HTERT RPE-1 (cell line): ENCODE measurements around the gene SEC16A.
"Not testable (repeated sequence)": the region's sequence is repeated elsewhere in the genome, so short reads cannot be mapped to it uniquely, and the experiment has no call there.

Source experiments
- in situ Hi-C: fragments of 300-500 bp; cut with MboI; formaldehyde crosslinking; loops from 4 replicates; pipeline ENCODE4 v1.14.3; 2020; ENCODE audit warnings: low sequenced_read_pairs

The SEC16A gene

DNA sequence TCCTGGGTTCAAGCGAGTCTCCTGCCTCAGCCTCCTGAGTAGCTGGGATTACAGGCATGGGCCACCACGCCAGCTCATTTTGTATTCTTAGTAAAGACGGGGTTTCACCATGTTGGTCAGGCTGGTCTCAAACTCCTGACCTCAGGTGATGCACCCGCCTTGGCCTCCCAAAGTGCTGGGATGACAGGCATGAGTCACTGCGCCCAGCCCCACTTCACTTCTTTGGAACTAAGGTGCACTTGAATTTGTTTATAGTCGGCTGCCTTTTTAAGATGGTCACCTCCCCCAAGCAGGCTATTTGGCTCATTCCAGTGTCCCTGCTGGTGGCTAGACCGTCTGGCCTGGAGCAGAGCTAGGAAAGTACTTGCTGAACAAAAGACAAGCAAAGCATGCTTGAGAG, 57.5 kb downstream of the SEC16A start:
- in situ Hi-C loops = not testable (repeated sequence)

DNA sequence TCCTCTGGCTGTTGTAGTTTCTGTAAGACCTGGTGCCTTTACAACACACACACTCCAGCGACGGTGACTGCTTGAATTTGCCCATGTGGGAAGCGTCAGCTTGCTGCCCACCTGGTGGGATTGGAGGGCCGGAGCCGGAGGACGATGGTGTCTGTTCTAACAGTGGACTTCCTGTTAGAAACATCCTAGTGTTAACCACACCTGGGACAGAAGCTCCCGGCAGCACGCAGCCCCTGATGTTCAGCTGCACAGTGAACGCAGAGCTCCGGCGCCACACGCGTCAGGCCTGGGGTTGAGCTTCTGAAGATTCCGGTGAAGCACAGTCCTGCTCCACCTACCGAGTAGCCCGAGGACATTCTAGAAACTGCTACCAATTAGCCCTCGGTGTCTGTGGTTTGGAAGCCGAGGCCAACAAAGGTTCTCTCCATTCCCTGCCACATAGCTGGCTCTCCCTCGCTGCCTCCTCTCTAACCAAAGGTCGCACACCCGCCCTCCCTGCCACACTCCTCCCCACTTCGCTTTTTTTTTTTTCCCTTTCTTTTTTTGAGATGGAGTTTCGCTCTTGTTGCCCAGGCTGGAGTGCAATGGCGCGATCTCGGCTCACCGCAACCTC, 58.0 kb downstream of the SEC16A start:
- in situ Hi-C loops = no loop called here

DNA sequence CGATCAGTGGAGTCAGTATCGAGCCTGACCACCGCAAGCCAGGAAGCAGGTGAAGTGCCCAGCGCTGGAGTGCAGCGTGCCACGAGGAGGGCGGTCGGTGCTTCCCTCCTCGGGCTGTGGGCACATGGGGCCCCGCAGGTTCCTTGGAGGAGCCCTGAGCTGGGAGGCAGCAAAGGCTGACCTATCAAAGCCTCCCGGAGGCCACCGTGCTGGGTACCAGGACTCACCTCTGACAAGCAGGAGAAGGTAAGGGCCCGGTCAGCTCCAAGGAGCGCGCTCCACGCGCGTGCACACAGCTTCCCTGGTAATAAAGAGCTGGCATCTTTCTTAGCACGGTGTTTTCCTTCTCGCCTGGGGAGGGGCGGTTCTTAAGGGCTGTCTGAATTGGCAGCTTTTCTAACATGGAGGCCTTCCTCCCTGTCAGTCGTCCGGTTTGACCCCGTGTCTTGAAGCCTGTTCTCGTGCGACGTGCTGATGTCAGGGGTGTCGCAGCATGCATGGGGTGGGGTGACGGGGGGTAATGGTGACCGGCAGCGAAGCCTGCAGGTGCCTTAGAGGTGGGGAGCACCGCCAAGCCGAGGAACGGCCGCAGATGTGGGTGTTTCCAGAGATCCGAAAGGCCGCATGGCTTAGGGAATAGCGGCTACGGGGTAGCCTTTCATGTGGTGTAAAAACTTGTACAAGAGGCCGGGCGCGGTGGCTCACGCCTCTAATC, 59.3 kb downstream of the SEC16A start:
- in situ Hi-C loops = no loop called here

DNA sequence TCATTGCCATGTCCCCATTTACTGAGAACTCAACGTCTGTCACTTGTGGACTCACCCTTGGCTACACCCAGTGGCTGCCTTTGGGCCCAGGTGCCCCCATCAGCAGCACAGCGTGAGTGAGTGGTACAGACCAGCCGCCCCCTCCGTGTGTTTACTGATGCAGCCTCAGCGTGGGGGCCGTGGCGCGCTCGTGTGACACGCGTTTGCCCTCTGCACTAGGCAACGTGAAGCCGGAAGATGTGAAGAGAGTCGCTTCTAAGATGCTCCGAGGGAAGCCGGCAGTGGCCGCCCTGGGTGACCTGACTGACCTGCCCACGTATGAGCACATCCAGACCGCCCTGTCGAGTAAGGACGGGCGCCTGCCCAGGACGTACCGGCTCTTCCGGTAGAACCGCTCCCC, 60.0 kb downstream of the SEC16A start:
- in situ Hi-C loops = no loop called here

DNA sequence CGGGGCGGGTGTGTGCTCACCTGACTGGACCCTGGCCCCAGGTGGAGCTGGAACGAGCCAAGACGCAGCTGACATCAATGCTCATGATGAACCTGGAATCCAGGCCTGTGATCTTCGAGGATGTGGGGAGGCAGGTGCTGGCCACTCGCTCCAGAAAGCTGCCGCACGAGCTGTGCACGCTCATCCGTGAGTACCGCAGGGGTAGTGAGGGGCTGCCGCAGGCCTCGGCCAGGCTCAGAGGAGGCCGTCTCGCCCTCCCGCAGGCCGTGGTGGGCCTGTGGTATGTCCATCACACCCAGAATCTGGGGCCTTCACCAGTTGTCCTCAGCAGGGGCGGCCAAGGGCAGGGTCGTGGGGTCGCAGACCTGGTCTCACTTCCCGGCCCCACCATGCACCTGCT, 61.0 kb downstream of the SEC16A start:
- in situ Hi-C loops = no loop called here

DNA sequence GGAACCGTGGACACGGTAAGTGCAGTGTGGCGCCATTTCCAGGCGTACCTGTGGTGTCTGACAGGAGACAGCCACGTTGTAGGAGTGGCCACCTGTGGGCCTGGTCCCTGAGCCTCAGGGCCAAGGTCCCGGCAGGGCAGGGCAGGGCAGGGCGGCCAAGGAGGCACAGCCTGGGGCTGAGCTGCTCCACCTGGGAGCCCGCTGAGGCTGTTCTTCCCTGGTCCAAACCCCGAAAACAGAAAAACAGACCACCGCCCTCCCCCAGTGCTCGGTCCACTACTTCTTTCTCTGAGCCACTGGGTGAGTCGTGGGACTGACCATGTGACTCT, 63.8 kb downstream of the SEC16A start:
- in situ Hi-C loops = no loop called here

DNA sequence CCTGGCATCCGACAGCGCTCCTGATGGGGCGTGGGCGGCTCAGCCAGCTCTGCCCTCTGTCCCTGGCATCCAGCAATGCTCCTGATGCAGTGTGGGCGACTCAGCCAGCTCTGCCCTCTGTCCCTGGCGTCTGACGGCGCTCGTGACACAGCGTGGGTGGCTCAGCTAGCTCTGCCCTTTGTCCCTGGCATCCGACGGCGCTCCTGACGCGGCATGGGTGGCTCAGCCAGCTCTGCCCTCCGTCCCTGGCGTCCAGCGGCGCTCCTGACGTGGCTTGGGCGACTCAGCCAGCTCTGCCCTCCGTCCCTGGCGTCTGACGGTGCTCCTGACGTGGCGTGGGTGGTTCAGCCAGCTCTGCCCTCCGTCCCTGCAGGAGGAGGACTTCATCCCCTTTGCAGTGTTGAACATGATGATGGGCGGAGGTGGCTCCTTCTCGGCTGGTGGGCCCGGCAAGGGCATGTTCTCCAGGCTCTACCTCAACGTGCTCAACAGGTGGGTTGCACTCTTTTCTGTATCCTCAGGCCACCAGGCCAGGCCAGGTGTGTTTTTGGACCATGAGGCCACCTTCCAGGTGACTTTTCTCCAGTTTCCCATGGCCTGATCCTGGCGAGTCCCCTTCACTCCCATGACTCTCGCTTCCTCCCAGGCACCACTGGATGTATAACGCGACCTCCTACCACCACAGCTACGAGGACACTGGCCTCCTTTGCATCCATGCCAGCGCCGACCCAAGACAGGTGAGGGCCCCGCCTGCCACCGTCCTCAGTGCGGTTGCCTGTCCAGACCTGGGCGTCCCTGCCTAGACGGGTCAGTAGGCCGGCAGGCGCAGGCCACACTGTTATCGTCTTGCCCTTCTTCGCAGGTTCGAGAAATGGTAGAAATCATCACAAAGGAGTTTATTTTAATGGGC, 64.4 kb downstream of the SEC16A start:
- in situ Hi-C loops = no loop called here

DNA sequence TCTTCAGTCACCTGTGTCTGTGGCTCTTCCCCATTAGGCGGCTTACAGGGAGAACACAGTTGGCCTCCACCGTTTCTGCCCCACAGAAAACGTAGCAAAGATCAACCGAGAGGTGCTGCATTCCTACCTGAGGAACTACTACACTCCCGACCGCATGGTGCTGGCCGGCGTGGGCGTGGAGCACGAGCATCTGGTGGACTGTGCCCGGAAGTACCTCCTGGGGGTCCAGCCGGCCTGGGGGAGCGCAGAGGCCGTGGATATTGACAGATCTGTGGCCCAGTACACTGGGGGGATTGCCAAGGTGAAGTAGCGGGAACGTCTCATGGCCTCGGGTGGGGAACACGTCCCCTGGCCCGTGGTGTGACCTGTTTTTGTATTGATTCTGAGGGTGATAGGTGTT, 65.9 kb downstream of the SEC16A start:
- in situ Hi-C loops = no loop called here

DNA sequence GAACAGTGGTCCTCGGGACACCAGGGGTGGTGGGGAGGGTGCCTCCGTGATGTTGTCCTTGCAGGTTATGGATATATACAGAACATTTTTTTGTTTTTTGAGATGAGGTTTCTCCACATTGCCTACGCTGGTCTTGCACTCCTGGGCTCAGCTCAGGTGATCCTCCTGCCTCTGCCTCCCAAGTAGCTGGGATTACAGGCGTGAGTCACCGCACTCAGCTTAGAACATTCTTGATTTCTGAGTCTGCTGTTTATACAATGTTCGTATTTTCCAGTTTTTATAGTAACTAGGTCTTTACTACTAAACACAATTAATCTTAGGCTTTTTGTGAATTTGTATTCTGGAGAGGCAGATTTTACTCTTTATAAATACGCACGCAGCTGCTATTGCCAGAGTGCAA, 66.4 kb downstream of the SEC16A start:
- in situ Hi-C loops = no loop called here

DNA sequence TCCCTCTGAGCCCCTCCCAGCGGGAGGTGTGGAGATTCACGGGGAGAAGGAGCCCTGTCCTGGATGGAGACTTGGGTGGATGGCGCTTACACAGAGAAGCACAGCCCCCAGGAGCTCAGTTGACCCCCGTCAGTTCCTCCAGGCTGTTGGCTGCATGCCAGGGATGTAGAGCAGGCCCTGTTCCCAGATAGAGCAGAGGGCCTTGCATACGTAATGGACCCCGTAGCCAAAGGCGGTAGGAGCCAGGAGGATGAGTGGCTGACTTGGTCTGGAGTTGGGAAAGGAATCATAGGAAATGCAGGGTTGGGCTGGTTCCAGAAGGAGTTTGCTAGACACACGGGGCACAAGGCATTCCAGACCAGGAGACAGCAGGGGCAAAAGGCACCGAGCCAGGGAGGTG, 69.9 kb downstream of the SEC16A start:
- in situ Hi-C loops = no loop called here

DNA sequence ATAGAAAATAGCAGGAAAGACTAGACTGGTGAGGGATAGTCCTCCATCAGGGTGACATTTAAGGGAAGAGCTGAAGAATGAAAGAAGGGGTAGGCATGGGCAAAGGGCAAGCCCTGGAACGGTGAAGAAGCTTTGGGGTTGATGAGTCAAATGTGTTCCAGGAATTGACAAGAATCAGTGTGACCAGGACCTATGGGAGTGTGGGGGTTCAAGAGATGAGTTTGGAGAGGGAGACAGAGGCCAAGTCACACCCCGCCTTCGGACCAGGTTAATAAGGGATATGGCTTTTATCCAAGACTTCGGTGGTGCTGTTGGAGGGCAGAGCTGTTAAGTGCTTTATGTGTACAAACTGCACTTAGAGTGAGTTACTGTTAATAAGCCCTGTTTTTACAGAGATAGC, 71.5 kb downstream of the SEC16A start:
- in situ Hi-C loops = no loop called here

DNA sequence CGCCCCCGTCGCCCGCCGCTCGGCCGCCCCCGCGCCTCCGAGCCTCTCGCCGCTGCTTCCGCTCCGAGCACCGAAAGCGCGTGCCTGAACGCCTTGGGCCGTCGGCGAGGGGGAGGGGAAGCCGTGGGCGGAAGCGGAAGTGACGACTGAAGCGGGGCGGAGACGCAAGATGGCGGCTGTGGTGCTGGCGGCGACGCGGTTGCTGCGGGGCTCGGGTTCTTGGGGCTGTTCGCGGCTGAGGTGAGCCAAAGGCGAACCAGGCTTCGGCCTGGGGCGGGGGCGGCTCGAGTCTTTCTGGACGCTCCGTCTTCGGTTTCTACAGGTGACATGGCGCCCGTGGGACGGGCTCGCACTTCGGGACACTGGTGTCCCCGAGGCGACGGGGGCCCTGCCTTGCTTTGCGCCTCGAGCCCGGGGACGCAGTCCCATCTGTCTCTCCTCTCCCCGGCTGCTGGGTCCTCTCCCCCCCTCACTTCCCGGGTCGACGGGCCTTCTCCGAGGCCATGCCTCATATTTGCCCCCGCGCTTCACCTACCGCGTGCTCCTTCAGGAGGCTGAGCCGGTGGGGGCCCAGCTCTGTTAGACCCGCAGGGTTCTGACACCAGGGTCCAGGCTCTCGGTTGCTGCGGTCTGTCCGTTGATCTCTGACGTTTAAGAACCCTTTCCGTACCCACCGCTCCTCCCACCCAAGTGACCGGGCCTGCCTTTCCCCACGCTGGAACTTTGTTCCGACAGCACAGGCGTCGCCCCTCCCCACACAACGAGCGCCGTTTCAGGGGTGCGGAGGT, 72.1 kb downstream of the SEC16A start, which contains the start of the genes ENTR1 and PMPCA:
ENTR1 (minus strand) TSS at position 115 of the 788 bp plus-strand sequence. CDS start 217 bp downstream, outside the sequence.
PMPCA (plus strand) TSS at position 159 of the 788 bp plus-strand sequence; CDS start at position 170, 11 bp downstream.
- in situ Hi-C loops = no loop called here

DNA sequence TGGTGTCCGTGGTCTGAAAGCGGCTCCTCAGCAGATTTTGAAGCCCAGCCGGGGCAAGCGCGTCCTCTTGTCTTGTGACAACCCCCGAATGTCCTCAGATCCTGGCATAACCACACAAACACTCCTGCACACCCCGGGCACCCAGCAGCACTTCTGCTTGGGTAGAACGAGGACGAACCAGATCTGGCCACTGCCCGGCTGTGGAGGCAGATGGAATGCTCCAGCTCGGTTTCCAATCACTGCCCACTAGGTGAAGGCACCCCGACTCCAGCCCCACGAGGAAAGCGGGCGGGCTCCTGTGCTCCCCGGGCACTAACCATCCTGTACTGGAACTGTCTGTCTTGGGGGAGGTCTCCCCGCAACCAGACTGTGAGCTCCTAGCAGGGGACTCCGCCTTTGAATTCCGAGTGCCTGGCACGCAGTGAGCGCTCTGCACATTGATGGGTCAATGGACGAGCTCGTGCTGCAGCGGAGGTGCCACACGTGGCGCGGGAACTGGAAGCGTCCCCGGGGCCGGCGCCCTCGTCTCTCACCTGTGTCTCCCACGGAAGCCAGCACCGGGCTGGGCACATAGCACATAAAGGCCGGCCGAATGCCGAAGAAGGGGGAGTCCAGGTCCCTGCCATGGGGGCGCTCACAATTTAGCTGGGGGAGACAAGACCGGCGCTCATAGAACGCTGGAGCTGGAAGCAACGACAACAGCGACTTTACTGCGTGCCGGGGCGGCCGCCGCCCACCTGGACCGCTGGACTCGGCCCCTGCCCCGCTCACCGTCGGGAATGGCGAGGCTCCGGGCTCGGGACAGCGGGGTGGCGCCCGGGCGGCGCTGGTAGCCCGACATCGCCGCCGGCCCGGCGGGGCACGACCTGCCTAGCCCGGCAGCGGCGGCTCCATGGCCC, 73.0 kb downstream of the SEC16A start:
- in situ Hi-C loops = no loop called here

DNA sequence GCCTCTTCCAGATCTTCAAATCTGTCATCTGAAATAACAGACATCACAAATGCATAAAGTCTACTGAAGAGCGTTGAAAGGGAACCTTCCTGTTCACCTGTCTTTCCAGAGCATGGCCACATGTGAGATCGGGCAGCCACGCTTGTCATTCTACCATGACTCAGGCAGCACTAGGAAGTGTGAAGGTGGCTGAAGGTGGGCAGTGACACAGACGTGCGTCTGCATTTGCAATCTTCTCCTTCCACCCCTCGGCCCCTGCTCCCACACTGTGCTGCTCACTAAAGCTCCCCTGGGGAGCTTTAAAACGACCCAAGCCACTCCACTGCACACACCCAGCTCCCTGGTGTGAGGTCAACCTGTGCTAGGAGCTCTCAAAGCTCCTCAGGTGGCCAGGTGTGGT, 74.9 kb downstream of the SEC16A start:
- in situ Hi-C loops = no loop called here

DNA sequence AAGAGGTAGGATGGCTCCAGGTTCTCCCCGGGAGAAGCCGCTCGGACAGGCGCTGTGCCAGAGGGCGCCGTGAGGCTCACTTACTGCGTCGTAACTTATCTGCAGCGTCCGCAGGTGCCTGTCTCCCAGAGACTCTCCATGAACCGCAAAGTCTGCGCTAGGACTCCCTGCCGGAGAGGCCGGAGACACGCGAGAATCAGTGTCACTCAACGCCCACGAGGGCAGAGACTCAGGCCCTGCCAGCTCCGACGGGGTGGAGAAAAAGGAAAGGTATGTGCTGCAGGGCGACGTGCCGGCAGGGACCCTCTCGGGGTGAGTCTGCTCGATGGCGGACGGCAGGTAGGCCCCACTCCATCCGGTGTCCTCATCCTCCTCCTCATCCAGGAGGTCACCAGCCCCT, 75.8 kb downstream of the SEC16A start:
- in situ Hi-C loops = not testable (repeated sequence)

DNA sequence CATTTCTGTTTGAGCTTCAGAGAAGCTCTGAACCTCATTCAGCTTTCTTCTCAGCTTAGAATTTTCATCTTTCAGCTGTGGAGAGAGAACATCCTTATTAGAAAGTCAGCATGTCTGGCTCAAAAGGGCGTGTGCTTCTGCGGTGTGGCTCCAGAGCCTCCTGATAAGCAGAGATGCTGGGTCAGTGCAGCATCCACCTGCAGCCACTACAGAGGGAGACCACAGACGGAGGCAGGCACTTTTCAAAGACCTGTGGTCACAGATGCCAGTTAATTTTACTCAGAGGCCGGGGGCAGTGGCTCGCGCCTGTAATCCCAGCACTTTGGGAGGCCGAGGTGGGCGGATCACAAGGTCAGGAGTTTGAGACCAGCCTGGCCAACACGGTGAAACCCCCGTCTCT, 76.9 kb downstream of the SEC16A start:
- in situ Hi-C loops = not testable (repeated sequence)

DNA sequence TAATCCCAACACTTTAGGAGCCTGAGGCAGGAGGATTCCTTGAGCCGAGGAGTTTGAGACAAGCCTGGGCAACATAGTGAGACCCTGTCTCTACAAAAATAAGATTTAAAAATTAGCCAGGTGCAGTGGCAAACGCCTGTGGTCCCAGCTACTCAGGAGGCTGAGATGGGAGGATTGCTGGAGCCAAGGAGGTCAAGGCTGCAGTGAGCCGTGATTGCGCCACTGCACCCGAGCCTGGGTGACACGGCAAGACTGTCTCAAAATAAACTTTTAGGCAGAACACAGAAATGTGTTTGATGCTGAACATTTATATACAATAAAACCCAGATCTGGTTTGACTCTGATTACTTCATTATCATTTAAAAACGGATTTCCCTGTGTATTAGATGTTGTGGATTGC, 77.4 kb downstream of the SEC16A start:
- in situ Hi-C loops = no loop called here

DNA sequence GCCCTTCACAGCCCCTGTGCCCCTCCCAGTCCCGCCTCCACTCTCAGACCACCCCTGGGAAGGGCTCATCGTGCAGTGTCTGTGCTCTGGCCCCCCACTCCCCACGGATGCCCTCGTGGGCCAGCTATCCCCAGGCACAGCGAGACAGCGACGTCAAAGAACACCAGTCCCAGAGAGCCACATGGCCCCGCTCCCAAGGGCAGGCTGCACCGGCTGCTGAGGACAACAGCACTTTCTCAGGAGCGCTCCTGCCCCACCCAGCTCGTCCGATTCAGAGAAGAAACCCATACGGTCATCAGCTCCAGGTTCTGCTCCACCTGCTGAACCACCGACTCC, 78.1 kb downstream of the SEC16A start:
- in situ Hi-C loops = no loop called here

DNA sequence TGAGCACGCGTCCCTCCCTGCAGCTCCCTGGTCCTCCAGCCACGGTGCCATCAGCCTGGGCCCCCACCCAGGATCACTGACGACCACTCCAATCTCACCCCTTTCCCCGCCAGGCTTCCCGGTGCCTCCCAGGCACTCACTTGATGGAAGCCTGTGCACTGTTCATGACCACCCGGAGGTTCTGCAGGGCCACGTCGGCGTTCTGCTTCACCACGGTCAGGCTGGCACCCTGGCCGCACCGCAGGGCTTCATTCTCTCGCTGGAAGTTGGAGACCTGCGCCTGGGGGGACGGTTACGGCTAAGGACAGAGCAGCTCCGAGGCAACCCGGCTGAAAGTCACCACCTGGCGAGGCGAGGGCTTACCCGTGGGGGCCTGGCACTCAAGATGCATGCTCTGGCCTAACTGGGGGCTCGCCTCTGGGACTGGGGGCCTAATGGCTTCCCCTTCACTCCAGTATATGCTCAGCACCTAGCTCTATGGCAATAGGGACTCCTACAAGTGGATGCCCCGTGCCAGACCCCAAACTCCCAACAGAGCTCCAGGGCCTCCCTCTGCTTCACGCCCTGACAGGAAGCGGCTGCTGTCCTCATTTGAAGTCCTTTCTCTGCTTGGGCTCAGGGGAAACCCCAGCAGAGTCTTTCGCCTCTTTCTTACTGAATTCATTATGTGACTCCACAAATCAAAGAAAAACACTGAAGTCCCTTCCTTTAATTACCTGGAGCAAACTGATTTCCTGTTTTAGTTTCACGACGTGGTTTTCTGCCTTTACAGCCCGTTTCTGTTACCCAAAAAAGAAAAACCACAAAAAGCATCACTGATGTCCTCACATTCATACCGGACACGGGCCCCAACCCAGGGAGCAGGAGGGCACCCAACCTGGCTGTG, 78.7 kb downstream of the SEC16A start:
- in situ Hi-C loops = no loop called here
